Measurements from ENCODE around the gene SULT1A2.
A peak's percentile ranks its signal among the peaks of the same experiment; 100 is the strongest.
"Not testable (repeated sequence)": the region's sequence is repeated elsewhere in the genome, so short reads cannot be mapped to it uniquely, and the experiment has no call there.

SULT1A2 gene

DNA sequence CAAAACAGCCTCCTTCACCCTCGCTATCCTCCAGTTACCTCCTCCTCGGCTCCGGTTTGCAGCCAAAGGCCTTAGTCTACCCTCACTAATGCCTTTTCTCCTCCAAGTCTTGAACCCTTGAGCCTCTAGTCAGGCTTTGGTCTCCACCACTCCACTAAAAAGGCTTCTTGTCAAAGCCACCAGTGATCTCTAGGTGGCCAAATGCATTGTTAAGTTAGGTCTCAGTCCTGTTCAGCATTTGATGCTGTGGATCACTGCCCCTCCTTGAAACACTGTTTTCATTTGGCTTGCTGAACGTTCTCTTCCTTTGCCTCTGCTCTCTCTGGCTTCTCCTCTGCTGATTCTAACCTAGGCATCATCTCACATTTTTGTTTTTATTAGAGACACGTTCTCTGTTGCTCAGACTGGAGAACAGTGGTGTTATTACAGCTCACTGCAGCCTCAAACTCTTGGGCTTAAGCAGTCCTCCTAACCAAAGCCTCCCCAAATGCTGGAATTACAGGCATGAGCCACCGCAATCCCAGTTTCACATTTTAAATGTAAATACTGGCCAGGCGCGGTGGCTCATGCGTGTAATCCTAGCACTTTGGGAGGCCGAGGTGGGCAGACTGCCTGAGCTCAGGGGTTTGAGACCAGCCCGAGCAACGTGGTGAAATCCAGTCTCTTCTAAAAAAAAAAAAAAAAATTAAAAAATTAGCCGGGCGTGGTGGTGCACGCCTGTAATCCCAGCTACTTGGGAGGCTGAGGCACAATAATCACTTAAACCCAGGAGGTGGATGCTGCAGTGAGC lies 42.0 kb downstream of the SULT1A2 start:
- no peak for DNase-seq

DNA sequence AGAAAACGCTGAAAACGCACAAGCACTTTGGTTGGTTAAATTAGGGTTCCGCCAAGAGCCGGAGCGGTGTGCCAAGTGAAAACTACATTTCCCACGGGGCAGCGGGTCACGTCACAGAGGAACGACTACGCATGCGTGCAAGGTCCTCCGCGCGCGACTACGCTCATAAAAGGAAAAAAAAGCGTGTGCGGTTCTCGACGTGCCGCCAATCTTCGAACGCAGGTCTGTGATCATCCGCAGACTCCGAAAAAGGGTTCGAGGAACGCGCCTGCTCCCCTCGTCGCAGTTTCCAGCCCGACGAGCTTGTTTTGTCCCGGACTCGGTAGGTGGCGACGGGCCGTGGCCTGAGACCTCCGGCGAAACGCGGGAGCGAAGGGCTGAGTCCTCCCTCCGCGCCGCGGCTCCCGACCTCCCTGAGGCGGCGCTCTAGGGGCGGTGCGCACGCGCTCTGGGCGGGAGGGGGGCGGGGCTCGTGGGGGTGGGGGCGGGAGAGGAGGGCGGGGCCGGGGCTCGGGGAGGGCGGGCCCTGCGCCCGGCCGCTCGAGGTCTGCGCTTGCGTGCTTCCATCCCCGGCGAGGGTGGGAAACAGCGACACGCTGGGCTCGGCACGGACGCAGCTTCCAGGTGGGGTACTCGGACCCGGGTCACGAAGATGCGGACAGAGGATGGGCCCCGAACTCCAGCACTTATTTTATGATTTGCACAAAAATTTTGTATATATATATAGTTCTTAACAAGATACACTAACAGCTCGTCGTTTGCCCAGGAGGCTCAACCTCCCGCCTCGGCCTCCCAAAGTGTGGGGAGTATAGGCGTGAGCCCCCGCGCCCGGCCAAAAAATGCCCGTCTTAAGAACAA lies 42.8 kb downstream of the SULT1A2 start, which contains the start of gene SGF29:
SGF29 (plus strand) TSS at position 145 of the 858 bp plus-strand sequence. CDS start 27,150 bp downstream, outside the sequence.
- DNase-seq = peak; percentile 91

DNA sequence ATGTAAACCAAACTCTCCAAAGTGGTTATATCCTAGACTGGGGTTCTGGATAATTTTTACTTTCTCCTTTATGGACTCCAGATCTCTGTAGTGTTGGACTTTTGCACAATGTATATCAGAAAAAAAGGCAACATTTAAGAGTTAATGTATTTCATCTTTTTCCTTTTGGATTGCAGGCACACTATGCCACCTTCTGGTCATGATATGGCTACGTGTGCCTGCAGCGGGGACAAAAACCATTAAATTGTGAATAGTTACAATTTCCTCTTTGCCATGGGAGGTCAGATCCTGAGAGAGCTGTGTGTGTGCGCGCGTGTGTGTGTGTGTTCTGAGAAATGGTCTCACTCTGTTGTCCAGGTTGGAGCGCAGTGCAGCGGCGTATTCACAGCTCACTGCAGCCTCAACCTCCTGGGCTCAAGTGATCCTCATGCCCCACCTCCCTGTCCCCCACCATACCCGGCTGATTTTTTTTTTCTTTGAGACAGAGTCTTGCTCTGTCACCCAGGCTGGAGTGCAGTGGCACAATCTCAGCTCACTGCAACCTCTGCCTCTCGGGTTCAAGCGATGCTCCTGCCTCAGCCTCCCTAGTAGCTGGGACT lies 47.5 kb downstream of the SULT1A2 start:
- DNase-seq = peak; percentile 27

DNA sequence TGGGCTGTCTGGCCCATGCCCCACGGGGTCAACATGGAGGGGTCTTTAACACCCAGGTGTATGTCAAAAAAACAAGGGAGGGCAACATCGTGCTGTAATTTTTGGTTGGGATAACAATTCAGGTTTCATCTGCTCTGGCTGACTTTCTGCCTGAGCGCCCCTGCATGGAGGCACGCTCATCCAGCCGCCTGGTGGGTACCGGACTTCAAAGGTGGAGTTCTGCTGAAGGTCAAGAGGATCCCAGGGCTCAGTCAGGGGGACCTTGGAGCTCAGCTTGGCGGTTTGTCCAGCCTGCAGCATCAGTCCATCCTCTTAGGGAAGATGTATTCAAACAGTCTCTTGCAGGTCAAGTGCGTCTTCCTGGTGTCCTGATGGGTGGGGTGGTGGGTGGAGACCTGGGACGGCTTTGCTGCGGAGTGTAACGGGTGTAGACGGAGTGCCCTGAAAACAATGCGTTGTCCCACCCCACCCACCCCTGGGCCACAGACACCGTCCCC lies 48.5 kb downstream of the SULT1A2 start:
- no peak for DNase-seq

DNA sequence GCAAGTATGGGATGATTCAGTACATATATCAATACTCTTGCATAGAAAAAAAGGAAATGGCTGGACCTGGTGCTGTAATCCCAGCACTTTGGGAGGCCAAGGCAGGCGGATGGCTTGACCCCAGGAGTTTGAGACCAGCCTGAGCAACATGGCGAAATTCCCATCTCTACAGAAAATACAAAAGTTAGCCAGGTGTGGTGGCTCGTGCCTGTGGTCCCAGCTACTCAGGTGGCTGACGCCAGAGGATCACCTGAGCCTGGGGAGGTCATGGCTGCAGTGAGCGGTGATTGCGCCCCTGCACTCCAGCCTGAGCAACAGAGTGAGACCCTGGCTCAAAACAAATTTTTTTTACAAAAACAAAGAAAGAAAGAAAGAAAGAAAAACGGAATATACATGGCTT lies 50.2 kb downstream of the SULT1A2 start:
- DNase-seq = no peak

DNA sequence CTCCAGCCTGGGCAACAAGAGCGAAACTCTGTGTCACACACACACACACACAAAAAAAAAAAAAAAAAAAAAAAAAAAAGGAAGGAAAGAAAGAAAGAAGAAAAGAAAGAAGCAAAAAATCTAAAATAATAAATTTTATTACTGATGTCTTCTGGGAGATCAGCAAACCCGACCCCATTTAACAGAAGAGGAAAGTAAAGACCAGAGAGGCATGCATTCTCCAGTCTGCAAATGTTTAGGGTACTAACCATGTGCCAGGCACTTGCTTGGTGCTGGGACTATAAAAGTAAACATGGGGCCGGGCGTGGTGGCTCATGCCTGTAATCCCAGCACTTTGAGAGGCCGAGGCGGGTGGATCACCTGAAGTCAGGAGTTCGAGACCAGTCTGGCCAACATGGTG lies 50.9 kb downstream of the SULT1A2 start:
- not testable (repeated sequence) for DNase-seq

DNA sequence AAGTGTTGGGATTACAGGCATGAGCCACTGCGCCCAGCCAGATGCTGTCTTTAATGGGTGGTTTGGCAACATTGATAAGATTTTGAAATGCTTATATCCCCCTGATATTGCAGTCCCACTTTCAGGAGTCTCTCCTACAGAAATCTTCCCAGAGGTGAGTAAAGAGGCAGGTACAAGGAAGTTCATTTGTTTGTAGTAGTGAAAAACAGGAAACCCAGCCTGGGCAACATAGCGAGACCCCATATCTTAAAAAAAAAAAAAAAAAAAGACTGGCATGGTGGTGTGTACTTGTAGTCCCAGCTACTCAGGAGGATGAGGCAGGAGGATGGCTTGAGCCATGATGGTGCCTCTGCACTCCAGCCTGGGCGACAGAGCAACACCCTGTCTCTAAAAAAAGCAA lies 51.9 kb downstream of the SULT1A2 start:
- no peak for DNase-seq

DNA sequence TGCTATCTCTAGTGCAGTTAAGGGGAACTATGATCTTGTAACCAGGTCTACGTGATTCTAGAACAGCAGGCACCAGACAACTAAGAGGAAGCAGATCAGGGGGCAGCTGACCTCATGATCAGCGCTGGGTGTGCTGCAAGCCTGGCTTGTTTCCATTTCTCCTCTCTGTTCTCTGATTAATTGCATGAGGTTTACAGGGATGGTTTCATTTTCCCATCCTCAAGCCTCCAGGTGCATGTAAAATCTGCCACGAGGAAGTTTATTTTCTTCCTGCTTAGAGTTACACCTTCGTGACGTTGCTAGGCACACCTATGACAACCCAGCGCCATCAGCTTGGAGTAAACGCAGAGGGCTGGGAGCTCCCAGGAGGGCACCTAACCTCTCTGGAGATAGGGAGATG lies 53.8 kb downstream of the SULT1A2 start:
- DNase-seq = no peak

DNA sequence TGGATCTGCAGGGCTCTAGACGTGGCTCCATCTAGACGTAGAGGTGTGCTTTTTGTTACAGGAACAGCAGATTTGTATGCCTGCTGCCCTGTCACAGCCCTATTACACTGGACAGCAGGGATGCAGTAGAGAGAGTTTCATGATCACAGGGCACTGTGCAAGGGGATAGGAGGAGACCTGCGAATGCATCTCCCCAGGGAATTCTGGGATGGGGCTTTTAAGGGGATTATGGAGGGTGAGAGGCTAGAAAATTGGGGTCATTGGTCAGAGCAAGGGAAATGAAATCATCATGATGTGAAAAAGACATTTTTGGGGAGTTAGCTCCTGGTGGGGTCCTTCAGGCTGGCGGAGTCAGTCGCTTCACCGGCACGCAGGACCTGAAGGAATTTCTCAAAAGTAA lies 54.2 kb downstream of the SULT1A2 start:
- no peak for DNase-seq
